K562 (cell line): ENCODE measurements around the gene UBE2G2. TPM values are rescaled to one million over a fixed set of nuclear protein-coding genes. Genes with fewer than 3 reads are reported as not detected.

Experiments used
- C11orf30 ChIP-seq: fragments of 450-650 bp; IDR thresholded peaks from 2 replicates; pipeline ENCODE4 v1.6.1; 2016; ENCODE audit warnings: low read depth, mild to moderate bottlenecking
- CREM ChIP-seq: IDR thresholded peaks from 2 replicates; pipeline ENCODE4 v1.6.1; 2014; ENCODE audit warnings: antibody characterized with exemption, low read depth
- E2F3 ChIP-seq: fragments of 250-450 bp; sonication (Bioruptor Pico); IDR thresholded peaks from 2 replicates; pipeline ENCODE4 v1.4.0; 2020; ENCODE audit warnings: mild to moderate bottlenecking
- FOXJ2 ChIP-seq: fragments of 200-800 bp; sonication (Bioruptor generic); IDR thresholded peaks from 2 replicates; pipeline ENCODE4 v1.6.1; 2016; ENCODE audit warnings: missing genetic modification characterization, missing compliant biosample characterization
- MCM3 ChIP-seq: fragments of 450-650 bp; IDR thresholded peaks from 2 replicates; pipeline ENCODE4 v1.6.1; 2016
- MTA2 ChIP-seq: fragments of 450-650 bp; IDR thresholded peaks from 2 replicates; pipeline ENCODE4 v1.6.1; 2016; ENCODE audit warnings: low read depth
- PHF21A ChIP-seq: fragments of 450-650 bp; IDR thresholded peaks from 2 replicates; pipeline ENCODE4 v1.6.1; 2017; ENCODE audit warnings: low read depth, borderline replicate concordance
- PYGO2 ChIP-seq: fragments of 450-650 bp; IDR thresholded peaks from 2 replicates; pipeline ENCODE4 v1.6.1; 2016; ENCODE audit warnings: mild to moderate bottlenecking, missing genetic modification characterization, moderate library complexity, missing compliant biosample characterization
- SLC30A9 ChIP-seq: fragments of 250-450 bp; sonication (Bioruptor Pico); IDR thresholded peaks from 2 replicates; pipeline ENCODE4 v1.8.0; 2022; ENCODE audit warnings: mild to moderate bottlenecking, moderate library complexity
- ZNF778 ChIP-seq: fragments of 450-650 bp; formaldehyde crosslinking; IDR thresholded peaks from 2 replicates; pipeline ENCODE4 v1.4.0; 2020; ENCODE audit warnings: mild to moderate bottlenecking, moderate library complexity
- polyA plus RNA-seq, 8 experiments: library from polyadenylated mRNA; depleted of rRNA in 4 of 8; stranded (reverse) in 5 of 8; unstranded in 3 of 8; fragments of >200 nt; fragmentation: Nextera tagmentation in 2 of 8; fragmentation: Illumina TruSeq in 1 of 8; extraction: Ambion mirVana in 2 of 8; extraction: Trizol in 1 of 8; gene quantifications; 2 replicates each; pipeline versions ENCODE4 v1.2.1 to v1.2.3, GENCODE V29; 2011 to 2014; ENCODE audit warnings: inconsistent platforms in 1 of 8, missing spikeins in 1 of 8
- total RNA-seq, 7 experiments: library from RNA; depleted of rRNA in 6 of 7; stranded (reverse); fragments of >200 nt in 6 of 7; fragmentation: Illumina TruSeq in 2 of 7; extraction: Trizol in 2 of 7; gene quantifications; 2 replicates each; pipeline versions ENCODE4 v1.2.1 to v1.2.3, GENCODE V29; 2011 to 2021; ENCODE audit warnings: low replicate concordance in 1 of 7
- TF ChIP-seq, protein P1 (sequence below): fragments of 450-650 bp; IDR thresholded peaks from 2 replicates; pipeline ENCODE4 v1.6.1; 2016; ENCODE audit warnings: mild to moderate bottlenecking, moderate library complexity
- TF ChIP-seq, protein P2 (sequence below): fragments of 250-450 bp; sonication (Bioruptor Pico); IDR thresholded peaks from 2 replicates; pipeline ENCODE4 v1.4.0; 2020; ENCODE audit warnings: mild to moderate bottlenecking, moderate library complexity, borderline replicate concordance
- TF ChIP-seq, protein P3 (sequence below), 2 experiments: fragments of 450-650 bp in 1 of 2; sonication (generic) in 1 of 2; formaldehyde crosslinking in 1 of 2; IDR thresholded peaks in 1 of 2; conservative IDR thresholded peaks in 1 of 2; 2 replicates each; pipeline versions ENCODE4 v1.6.1 to v1.8.1; 2016 to 2023; ENCODE audit warnings: mild to moderate bottlenecking in 2 of 2, moderate library complexity in 2 of 2, inconsistent platforms in 1 of 2, missing genetic modification reagents in 1 of 2

The UBE2G2 gene
- total and polyA plus RNA-seq, 9 of the 15 experiments (the other 6 are each of a cell fraction or from before 2014, with no cell fraction given) = 47.5 to 225 (median 140) TPM

DNA sequence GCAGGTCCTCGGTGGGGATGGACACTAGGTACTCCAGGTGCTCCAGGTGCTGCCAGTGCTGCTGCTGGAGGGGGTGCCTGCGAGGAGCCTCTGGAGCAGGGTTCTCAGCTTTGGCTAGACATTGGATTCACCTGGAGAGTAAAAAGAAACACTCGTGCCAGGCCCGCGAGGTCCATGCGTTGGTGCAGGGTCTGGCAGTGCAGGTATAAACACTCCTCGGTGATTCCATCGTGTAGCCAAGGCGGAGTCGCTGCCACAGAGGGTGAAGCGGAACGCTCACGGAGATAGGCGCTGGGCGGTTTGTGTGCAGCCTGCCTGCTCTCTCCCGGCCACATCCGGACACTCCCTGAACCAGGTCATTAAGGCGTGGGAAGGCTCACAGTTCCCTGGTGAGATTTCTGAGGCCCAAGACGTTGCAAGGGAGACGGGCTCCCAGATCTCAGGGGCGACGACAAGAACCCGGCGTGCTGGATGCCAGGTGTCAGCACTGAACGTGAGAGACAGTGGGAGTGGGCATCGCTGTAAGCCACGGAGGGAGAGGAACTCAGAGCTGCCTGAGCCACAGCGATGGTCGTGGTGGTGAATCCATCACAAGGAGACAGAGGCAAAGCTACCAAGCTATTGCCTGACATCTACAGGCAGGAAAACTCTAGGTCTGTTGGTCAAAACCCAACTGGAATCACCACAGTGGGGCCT, 33.5 kb upstream of the UBE2G2 start (continued):
- no peak for TF ChIP-seq FOXJ2 (tag)
- TF ChIP-seq, protein P1, sequence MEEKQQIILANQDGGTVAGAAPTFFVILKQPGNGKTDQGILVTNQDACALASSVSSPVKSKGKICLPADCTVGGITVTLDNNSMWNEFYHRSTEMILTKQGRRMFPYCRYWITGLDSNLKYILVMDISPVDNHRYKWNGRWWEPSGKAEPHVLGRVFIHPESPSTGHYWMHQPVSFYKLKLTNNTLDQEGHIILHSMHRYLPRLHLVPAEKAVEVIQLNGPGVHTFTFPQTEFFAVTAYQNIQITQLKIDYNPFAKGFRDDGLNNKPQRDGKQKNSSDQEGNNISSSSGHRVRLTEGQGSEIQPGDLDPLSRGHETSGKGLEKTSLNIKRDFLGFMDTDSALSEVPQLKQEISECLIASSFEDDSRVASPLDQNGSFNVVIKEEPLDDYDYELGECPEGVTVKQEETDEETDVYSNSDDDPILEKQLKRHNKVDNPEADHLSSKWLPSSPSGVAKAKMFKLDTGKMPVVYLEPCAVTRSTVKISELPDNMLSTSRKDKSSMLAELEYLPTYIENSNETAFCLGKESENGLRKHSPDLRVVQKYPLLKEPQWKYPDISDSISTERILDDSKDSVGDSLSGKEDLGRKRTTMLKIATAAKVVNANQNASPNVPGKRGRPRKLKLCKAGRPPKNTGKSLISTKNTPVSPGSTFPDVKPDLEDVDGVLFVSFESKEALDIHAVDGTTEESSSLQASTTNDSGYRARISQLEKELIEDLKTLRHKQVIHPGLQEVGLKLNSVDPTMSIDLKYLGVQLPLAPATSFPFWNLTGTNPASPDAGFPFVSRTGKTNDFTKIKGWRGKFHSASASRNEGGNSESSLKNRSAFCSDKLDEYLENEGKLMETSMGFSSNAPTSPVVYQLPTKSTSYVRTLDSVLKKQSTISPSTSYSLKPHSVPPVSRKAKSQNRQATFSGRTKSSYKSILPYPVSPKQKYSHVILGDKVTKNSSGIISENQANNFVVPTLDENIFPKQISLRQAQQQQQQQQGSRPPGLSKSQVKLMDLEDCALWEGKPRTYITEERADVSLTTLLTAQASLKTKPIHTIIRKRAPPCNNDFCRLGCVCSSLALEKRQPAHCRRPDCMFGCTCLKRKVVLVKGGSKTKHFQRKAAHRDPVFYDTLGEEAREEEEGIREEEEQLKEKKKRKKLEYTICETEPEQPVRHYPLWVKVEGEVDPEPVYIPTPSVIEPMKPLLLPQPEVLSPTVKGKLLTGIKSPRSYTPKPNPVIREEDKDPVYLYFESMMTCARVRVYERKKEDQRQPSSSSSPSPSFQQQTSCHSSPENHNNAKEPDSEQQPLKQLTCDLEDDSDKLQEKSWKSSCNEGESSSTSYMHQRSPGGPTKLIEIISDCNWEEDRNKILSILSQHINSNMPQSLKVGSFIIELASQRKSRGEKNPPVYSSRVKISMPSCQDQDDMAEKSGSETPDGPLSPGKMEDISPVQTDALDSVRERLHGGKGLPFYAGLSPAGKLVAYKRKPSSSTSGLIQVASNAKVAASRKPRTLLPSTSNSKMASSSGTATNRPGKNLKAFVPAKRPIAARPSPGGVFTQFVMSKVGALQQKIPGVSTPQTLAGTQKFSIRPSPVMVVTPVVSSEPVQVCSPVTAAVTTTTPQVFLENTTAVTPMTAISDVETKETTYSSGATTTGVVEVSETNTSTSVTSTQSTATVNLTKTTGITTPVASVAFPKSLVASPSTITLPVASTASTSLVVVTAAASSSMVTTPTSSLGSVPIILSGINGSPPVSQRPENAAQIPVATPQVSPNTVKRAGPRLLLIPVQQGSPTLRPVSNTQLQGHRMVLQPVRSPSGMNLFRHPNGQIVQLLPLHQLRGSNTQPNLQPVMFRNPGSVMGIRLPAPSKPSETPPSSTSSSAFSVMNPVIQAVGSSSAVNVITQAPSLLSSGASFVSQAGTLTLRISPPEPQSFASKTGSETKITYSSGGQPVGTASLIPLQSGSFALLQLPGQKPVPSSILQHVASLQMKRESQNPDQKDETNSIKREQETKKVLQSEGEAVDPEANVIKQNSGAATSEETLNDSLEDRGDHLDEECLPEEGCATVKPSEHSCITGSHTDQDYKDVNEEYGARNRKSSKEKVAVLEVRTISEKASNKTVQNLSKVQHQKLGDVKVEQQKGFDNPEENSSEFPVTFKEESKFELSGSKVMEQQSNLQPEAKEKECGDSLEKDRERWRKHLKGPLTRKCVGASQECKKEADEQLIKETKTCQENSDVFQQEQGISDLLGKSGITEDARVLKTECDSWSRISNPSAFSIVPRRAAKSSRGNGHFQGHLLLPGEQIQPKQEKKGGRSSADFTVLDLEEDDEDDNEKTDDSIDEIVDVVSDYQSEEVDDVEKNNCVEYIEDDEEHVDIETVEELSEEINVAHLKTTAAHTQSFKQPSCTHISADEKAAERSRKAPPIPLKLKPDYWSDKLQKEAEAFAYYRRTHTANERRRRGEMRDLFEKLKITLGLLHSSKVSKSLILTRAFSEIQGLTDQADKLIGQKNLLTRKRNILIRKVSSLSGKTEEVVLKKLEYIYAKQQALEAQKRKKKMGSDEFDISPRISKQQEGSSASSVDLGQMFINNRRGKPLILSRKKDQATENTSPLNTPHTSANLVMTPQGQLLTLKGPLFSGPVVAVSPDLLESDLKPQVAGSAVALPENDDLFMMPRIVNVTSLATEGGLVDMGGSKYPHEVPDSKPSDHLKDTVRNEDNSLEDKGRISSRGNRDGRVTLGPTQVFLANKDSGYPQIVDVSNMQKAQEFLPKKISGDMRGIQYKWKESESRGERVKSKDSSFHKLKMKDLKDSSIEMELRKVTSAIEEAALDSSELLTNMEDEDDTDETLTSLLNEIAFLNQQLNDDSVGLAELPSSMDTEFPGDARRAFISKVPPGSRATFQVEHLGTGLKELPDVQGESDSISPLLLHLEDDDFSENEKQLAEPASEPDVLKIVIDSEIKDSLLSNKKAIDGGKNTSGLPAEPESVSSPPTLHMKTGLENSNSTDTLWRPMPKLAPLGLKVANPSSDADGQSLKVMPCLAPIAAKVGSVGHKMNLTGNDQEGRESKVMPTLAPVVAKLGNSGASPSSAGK = peak; percentile 17; the same call in 1 of the 2 replicates
- no peak for TF ChIP-seq E2F3 (CRISPR knock-in tag)
- TF ChIP-seq C11orf30 = no peak
- peak; percentile 53 for TF ChIP-seq CREM
- no peak for TF ChIP-seq MCM3
- TF ChIP-seq ZNF778 (CRISPR knock-in tag) = no peak
- no peak for TF ChIP-seq PYGO2 (tag)
- TF ChIP-seq, protein P2, sequence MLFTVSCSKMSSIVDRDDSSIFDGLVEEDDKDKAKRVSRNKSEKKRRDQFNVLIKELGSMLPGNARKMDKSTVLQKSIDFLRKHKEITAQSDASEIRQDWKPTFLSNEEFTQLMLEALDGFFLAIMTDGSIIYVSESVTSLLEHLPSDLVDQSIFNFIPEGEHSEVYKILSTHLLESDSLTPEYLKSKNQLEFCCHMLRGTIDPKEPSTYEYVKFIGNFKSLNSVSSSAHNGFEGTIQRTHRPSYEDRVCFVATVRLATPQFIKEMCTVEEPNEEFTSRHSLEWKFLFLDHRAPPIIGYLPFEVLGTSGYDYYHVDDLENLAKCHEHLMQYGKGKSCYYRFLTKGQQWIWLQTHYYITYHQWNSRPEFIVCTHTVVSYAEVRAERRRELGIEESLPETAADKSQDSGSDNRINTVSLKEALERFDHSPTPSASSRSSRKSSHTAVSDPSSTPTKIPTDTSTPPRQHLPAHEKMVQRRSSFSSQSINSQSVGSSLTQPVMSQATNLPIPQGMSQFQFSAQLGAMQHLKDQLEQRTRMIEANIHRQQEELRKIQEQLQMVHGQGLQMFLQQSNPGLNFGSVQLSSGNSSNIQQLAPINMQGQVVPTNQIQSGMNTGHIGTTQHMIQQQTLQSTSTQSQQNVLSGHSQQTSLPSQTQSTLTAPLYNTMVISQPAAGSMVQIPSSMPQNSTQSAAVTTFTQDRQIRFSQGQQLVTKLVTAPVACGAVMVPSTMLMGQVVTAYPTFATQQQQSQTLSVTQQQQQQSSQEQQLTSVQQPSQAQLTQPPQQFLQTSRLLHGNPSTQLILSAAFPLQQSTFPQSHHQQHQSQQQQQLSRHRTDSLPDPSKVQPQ (CRISPR knock-in tag) = no peak
- TF ChIP-seq PHF21A = no peak
- no peak for TF ChIP-seq SLC30A9 (CRISPR knock-in tag)
- no peak for TF ChIP-seq MTA2
- TF ChIP-seq, protein P3, sequence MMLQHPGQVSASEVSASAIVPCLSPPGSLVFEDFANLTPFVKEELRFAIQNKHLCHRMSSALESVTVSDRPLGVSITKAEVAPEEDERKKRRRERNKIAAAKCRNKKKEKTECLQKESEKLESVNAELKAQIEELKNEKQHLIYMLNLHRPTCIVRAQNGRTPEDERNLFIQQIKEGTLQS (IDR thresholded peaks at IDR 0.05) = no peak; the same call in 1 of the 2 replicates
- TF ChIP-seq, protein P3 (CRISPR knock-in tag; conservative IDR thresholded peaks at IDR 0.05) = no peak
